Esophagus (tissue), 2 donors: ENCODE results near the gene ZAR1L. TPM values are rescaled to one million over a fixed set of nuclear protein-coding genes. Genes with fewer than 3 reads are reported as not detected.

Source experiments
- H3K27ac ChIP-seq, 2 donors: one replicate each; pipeline ENCODE4 v1.5.1; 2013; ENCODE audit warnings: low read depth in 2 of 2, mild to moderate bottlenecking in 2 of 2, inconsistent platforms in 1 of 2, low read length in 1 of 2, moderate library complexity in 1 of 2
- H3K27me3 ChIP-seq, 2 donors: one replicate each; pipeline ENCODE4 v1.6.1; 2013; ENCODE audit warnings: low read length in 2 of 2, control low read depth in 1 of 2, mild to moderate bottlenecking in 1 of 2; ENCODE audit not compliant: insufficient read depth in 2 of 2, control insufficient read depth in 1 of 2
- H3K36me3 ChIP-seq, 2 donors: one replicate each; pipeline ENCODE4 v1.6.1; 2013; ENCODE audit warnings: low read length in 1 of 2; ENCODE audit not compliant: control insufficient read depth in 2 of 2, insufficient read depth in 2 of 2
- H3K4me1 ChIP-seq, 2 donors: one replicate each; pipeline ENCODE4 v1.6.1; 2013; ENCODE audit warnings: low read length in 1 of 2; ENCODE audit not compliant: control insufficient read depth in 2 of 2, insufficient read depth in 2 of 2
- H3K4me3 ChIP-seq, 2 donors: one replicate each; pipeline ENCODE4 v1.5.1; 2013; ENCODE audit warnings: low read length in 2 of 2, mild to moderate bottlenecking in 2 of 2, low read depth in 1 of 2, moderate library complexity in 1 of 2
- H3K9me3 ChIP-seq, 2 donors: one replicate each; pipeline ENCODE4 v1.6.1; 2013; ENCODE audit warnings: mild to moderate bottlenecking in 2 of 2, low read depth in 1 of 2, low read length in 1 of 2, moderate library complexity in 1 of 2; ENCODE audit not compliant: control insufficient read depth in 2 of 2, insufficient read depth in 1 of 2
- WGBS, 2 donors: extraction: QIAGEN DNeasy Blood & Tissue Kit; methylation state at CpG; one replicate each; pipeline ENCODE4 v1.1.7; 2013; 5-methylcytosine and 5-hydroxymethylcytosine counted together
- polyA plus RNA-seq, 2 donors: library from polyadenylated mRNA; stranded (reverse); fragments of 200-250 nt; gene quantifications; one replicate each; pipeline ENCODE4 v1.2.3, GENCODE V29; 2013
- donor health status: healthy with polysubstance abuse.
- donor health status: Bipolar disorder and iron deficiency.

ZAR1L gene
- polyA plus RNA-seq, 2 donors = not detected

DNA sequence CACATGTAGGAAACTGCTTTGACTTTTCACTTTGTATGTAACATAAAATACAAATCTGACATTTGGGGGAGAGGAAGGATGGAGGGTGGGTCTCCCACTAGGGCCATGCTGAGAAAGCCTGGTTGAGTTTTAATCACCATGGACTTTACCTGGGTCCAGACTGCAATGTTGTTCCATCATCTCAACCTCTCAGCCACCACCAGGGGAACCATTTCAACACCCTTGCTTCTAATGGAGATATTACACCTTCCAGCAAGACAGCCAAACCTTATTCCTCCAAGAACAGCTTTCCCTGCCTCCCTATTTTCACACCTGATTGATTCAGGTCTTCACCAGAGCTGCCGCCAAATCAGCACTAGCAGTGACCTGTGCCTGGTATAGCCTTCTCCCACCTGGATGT is 56.0 kb downstream of the ZAR1L start:
- Histone ChIP-seq H3K4me3 (no peak overlapping the region), H3K27me3 (no peaks in the 10 kb centered on the region), H3K4me1 (no peaks in the 10 kb centered on the region), H3K27ac (peak overlapping the region in 1 of 2 donors; percentile 13), H3K9me3 (no peaks in the 10 kb centered on the region), H3K36me3 (no peaks in the 10 kb centered on the region)
- 100% methylated on average over 1 of the region's 1 CpG for WGBS, 2 donors

DNA sequence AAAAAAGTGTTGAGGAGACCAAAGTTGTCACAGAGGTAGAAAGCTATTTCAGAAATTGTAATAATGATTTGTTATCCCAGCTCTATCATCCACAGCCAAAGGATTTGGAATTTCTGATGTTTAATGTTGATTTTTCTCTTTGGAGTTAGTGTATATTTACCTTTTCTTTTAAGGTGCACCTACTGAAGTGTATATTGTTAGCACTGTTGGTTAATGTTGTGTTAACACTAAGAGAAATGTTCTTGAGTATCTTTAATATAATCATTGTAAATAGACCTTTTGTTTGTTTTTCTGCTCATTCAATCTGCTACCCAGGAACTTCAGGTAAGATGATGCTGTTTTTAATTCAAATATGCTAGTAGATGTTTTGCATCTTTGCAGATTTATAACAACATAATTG is 57.5 kb downstream of the ZAR1L start:
- H3K4me3 ChIP-seq = no peak overlapping the region
- no peaks in the 10 kb centered on the region for H3K4me1 ChIP-seq
- H3K27ac ChIP-seq = no peak overlapping the region
- H3K36me3 ChIP-seq = no peaks in the 10 kb centered on the region
- H3K9me3 ChIP-seq = no peaks in the 10 kb centered on the region
- H3K27me3 ChIP-seq = no peaks in the 10 kb centered on the region

DNA sequence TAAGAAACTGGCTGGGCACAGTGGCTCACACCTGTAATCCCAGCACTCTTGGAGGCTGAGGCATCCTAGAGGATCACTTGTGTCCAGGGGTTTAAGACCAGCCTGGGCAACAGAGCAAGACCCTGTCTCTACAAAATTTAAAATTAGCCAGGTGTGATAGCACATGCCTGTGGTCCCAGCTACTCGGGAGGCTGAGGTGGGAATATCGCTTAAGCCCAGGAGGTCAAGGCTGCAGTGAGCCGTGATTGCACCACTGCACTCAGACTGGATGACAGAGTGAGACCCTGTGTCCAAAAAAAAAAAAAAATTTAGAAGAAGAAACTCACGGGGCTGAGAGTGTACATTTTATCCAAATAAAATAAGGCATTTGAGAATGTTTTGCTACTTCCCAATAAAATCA is 58.9 kb downstream of the ZAR1L start:
- Histone ChIP-seq H3K36me3 (no peaks in the 10 kb centered on the region), H3K4me1 (no peaks in the 10 kb centered on the region), H3K27me3 (no peaks in the 10 kb centered on the region), H3K27ac (peak overlapping the region in 1 of 2 donors; percentile 28), H3K4me3 (no peak overlapping the region), H3K9me3 (no peaks in the 10 kb centered on the region)
- WGBS, 2 donors = 73 to 82% methylated on average over 4 of the region's 4 CpGs

DNA sequence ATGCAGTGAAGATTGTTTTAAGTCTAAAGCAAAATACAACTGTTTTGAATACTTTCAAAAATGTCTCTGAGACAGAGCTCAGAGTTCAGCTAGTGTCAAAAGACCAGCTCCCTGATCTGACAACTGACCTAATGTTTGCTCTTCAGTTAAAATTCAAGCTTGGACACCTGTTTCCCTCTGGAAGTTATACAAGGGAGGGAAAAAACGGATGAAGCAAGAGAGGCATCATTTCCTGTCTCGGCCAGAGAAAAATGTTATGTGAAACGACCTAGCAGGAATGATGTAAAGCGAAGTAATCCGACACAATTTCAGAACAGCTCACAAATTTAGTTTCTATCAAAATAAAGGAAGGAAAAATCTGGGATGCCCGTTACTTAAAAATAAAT is 59.4 kb downstream of the ZAR1L start:
- peak overlapping the region in 1 of 2 donors; percentile 20 for H3K27ac ChIP-seq
- no peaks in the 10 kb centered on the region for H3K36me3 ChIP-seq
- no peaks in the 10 kb centered on the region for H3K9me3 ChIP-seq
- 58 to 63% methylated on average over 6 of the region's 6 CpGs for WGBS, 2 donors
- H3K4me3 ChIP-seq = no peak overlapping the region
- H3K27me3 ChIP-seq = no peaks in the 10 kb centered on the region
- H3K4me1 ChIP-seq = no peaks in the 10 kb centered on the region

DNA sequence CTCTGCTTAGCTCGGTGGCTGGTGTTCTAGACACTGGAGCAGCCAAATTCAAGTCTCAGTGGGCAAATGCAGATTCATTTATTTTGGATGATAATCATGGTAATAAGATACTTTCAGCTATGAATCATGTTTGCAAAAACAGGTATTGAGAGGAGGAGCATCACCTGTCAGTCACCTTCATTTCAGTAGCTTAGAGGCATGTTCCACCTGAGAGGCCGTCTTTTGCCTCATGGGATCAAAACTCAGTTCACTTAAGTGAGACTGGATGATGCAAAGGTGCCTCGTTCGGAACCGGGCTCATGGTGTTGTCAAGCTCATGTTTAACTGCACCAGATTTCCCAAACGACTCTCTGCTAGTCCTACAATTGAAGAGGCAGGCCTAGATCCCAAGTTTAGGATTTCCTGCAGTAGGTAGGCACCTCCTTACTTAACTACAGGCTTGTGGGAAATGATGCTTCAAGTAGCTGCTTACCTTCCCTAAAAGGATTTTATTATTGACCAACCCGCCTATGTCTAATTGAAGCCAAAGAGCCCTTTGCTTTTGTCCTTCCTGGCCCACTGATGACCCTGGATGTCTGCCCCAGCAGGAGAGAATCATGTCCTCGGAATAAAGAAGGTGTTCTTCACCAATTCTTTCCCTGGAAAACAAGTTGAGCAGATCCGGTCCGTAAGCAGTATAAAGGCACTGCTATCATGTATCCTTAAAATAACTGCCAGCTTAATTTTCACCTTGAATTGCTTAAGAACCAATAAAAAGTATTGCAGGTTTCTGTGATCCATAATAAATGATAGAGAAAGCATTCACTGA is 60.0 kb downstream of the ZAR1L start:
- no peaks in the 10 kb centered on the region for H3K4me1 ChIP-seq
- WGBS, 2 donors = 47 to 56% methylated on average over 10 of the region's 10 CpGs
- H3K27ac ChIP-seq = peak overlapping the region; percentile 52 to 63
- H3K36me3 ChIP-seq = no peaks in the 10 kb centered on the region
- no peaks in the 10 kb centered on the region for H3K9me3 ChIP-seq
- no peaks in the 10 kb centered on the region for H3K27me3 ChIP-seq
- H3K4me3 ChIP-seq = peak overlapping the region; percentile 11 to 26

DNA sequence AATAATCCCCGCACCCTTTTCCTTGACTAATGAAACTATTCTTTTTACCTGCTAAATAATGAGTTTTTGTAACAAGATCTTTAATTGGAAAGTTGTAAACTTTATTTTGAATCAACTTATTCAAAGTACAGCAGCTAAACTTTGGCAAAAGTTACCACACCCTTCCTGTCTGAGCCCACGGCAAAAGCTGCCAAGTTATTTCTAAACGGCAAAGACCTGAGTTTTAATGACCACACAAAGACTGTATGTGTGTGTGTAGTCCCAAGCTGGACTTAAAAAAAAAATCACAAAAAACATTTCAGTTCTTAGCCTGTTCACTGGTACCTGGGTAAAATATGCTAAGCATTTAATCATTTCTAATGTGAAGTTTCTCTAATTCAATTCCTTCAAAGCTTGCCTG is 60.7 kb downstream of the ZAR1L start:
- 25 to 35% methylated on average over 3 of the region's 3 CpGs for WGBS, 2 donors
- peak overlapping the region in 1 of 2 donors; percentile 26 for H3K4me3 ChIP-seq
- peak overlapping the region in 1 of 2 donors; percentile 63 for H3K27ac ChIP-seq
- H3K36me3 ChIP-seq = no peaks in the 10 kb centered on the region
- H3K9me3 ChIP-seq = no peaks in the 10 kb centered on the region
- H3K27me3 ChIP-seq = no peaks in the 10 kb centered on the region
- no peaks in the 10 kb centered on the region for H3K4me1 ChIP-seq

DNA sequence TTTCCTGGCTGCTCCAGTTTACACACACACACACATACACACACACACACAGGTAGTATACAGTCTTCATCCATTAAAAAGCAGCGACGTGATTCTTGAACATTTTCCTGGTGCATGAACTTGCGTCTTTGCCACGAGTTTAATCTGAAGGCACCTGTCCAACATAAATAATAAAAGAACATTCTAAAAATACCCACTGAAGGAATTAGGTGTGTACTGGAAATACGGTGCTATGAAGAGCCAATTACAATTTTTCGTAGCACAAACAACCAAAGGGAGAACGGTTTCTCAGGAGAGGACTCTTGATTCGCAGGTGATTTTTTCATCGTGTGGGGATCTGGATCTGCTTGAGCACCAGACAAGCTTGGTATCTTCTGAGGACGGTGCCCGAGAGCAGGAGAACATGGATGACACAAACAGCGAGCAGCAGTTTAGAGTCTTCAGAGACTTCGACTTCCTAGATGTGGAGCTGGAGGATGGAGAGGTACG is 61.2 kb downstream of the ZAR1L start:
- H3K27ac ChIP-seq = peak overlapping the region; percentile 63 to 77
- no peaks in the 10 kb centered on the region for H3K4me1 ChIP-seq
- peak overlapping the region; percentile 26 to 27 for H3K4me3 ChIP-seq
- no peaks in the 10 kb centered on the region for H3K36me3 ChIP-seq
- H3K9me3 ChIP-seq = no peaks in the 10 kb centered on the region
- 37 to 42% methylated on average over 14 of the region's 14 CpGs for WGBS, 2 donors
- no peaks in the 10 kb centered on the region for H3K27me3 ChIP-seq

Other genes starting within 250 kb of the ZAR1L start
- gene BRCA2, start 145 bp upstream of the ZAR1L start, polyA plus RNA-seq = 1 to 10 TPM in 1 of 2 donors, under 1 TPM in 1; 0.71 to 1.4 TPM
- gene N4BP2L1, start 112.8 kb upstream of the ZAR1L start, polyA plus RNA-seq = 1 to 10 TPM; 5.0 to 8.4 TPM
- 10 to 100 TPM; 30.7 to 37.5 TPM for gene N4BP2L2, start 223.4 kb upstream of the ZAR1L start, polyA plus RNA-seq